Activated T-helper 2 cell treated with anti-CD3 and anti-CD28 coated beads, Interferon-gamma antibody, Interleukin-2, Interleukin-4, amounts not matched to agents 10 μg/mL and 5 μg/mL and 100 μg/mL, durations not matched to agents 14 hours and 24 hours and 36 hours (primary cell): ENCODE measurements around the gene CACNA2D1. TPM values are rescaled to one million over a fixed set of nuclear protein-coding genes. Genes with fewer than 3 reads are reported as not detected.

Source experiments
- DNase-seq: peaks from one replicate; pipeline ENCODE4 v3.0.0; 2021; ENCODE audit warnings: low spot score
- H3K27ac Mint-ChIP-seq: one replicate; pipeline ENCODE4 v1.8.0; 2021; ENCODE audit warnings: mixed read lengths
- H3K27me3 Mint-ChIP-seq: one replicate; pipeline ENCODE4 v1.8.0; 2021; ENCODE audit warnings: low read depth, mixed read lengths
- H3K36me3 Mint-ChIP-seq: one replicate; pipeline ENCODE4 v1.8.0; 2021; ENCODE audit warnings: low read depth, mixed read lengths
- H3K4me1 Mint-ChIP-seq: one replicate; pipeline ENCODE4 v1.8.0; 2021; ENCODE audit warnings: low read depth, mixed read lengths
- H3K4me3 Mint-ChIP-seq: one replicate; pipeline ENCODE4 v1.8.0; 2021; ENCODE audit warnings: low read depth, mild to moderate bottlenecking, moderate library complexity, mixed read lengths
- H3K9me3 Mint-ChIP-seq: one replicate; pipeline ENCODE4 v1.8.0; 2021; ENCODE audit warnings: mixed read lengths
- intact Hi-C: fragments of 100-400 bp; cut with micrococcal nuclease; formaldehyde crosslinking; loops from one replicate; pipeline ENCODE4 v1.15.1; 2023
- total RNA-seq: library from RNA; stranded (reverse); gene quantifications from 2 replicates; pipeline ENCODE4 v1.2.3, GENCODE V29; 2022

Gene CACNA2D1
- total RNA-seq, 1 donor from 2014 or later = not detected

- Mint-ChIP-seq H3K27me3 (no peaks in the 10 kb centered on the region), H3K4me3 (no peak overlapping the region), H3K36me3 (no peaks in the 10 kb centered on the region), H3K9me3 (peaks cover 4% of the 10 kb centered on the region), H3K27ac (no peak overlapping the region), H3K4me1 (no peaks in the 10 kb centered on the region)
- no peak for DNase-seq
- intact Hi-C loops = loop anchor here (10.0 kb wide), 1 partner anchor 61 kb away; no protein-coding TSS in a partner anchor
Measured at GRCh38 chr7:82375713-82376112, 67.9 kb downstream of the CACNA2D1 start.

- Mint-ChIP-seq H3K4me3 (no peak overlapping the region), H3K36me3 (no peaks in the 10 kb centered on the region), H3K4me1 (no peaks in the 10 kb centered on the region), H3K27me3 (no peaks in the 10 kb centered on the region), H3K9me3 (peaks cover 4% of the 10 kb centered on the region), H3K27ac (no peak overlapping the region)
- intact Hi-C loops = loop anchor here (10.0 kb wide), 1 partner anchor 60 kb away; no protein-coding TSS in a partner anchor
- no peak for DNase-seq
Measured at GRCh38 chr7:82375129-82375528, 68.4 kb downstream of the CACNA2D1 start.

GRCh38 chr7:82373926-82374635 lies 69.5 kb downstream of the CACNA2D1 start:
- Mint-ChIP-seq H3K27me3 (no peaks in the 10 kb centered on the region), H3K27ac (no peak overlapping the region), H3K4me3 (no peak overlapping the region), H3K4me1 (no peaks in the 10 kb centered on the region), H3K9me3 (peaks cover 4% of the 10 kb centered on the region), H3K36me3 (no peaks in the 10 kb centered on the region)
- DNase-seq = no peak
- intact Hi-C loops = loop anchor here (10.0 kb wide), 1 partner anchor 59 kb away; no protein-coding TSS in a partner anchor

GRCh38 chr7:82364671-82365070 lies 78.9 kb downstream of the CACNA2D1 start:
- Mint-ChIP-seq H3K36me3 (no peaks in the 10 kb centered on the region), H3K27me3 (no peaks in the 10 kb centered on the region), H3K27ac (no peak overlapping the region), H3K4me3 (no peak overlapping the region), H3K4me1 (no peaks in the 10 kb centered on the region), H3K9me3 (no peaks in the 10 kb centered on the region)
- intact Hi-C loops = no loop called here
- no peak for DNase-seq

GRCh38 chr7:82364048-82364447 lies 79.5 kb downstream of the CACNA2D1 start:
- Mint-ChIP-seq H3K9me3 (no peaks in the 10 kb centered on the region), H3K27ac (no peak overlapping the region), H3K36me3 (no peaks in the 10 kb centered on the region), H3K27me3 (no peaks in the 10 kb centered on the region), H3K4me1 (no peaks in the 10 kb centered on the region), H3K4me3 (no peak overlapping the region)
- no peak for DNase-seq
- intact Hi-C loops = no loop called here

- H3K27ac Mint-ChIP-seq = no peak overlapping the region
- no peaks in the 10 kb centered on the region for H3K9me3 Mint-ChIP-seq
- intact Hi-C loops = no loop called here
- no peaks in the 10 kb centered on the region for H3K36me3 Mint-ChIP-seq
- no peaks in the 10 kb centered on the region for H3K27me3 Mint-ChIP-seq
- H3K4me1 Mint-ChIP-seq = no peaks in the 10 kb centered on the region
- DNase-seq = no peak
- H3K4me3 Mint-ChIP-seq = no peak overlapping the region
Measured at GRCh38 chr7:82362129-82362706, 81.4 kb downstream of the CACNA2D1 start.

- Mint-ChIP-seq H3K36me3 (no peaks in the 10 kb centered on the region), H3K4me3 (no peak overlapping the region), H3K27me3 (no peaks in the 10 kb centered on the region), H3K9me3 (no peaks in the 10 kb centered on the region), H3K4me1 (no peaks in the 10 kb centered on the region), H3K27ac (no peak overlapping the region)
- intact Hi-C loops = no loop called here
- DNase-seq = no peak
Measured at GRCh38 chr7:82360591-82361368, 82.8 kb downstream of the CACNA2D1 start.

GRCh38 chr7:82359426-82359825 lies 84.2 kb downstream of the CACNA2D1 start:
- Mint-ChIP-seq H3K9me3 (no peaks in the 10 kb centered on the region), H3K4me1 (no peaks in the 10 kb centered on the region), H3K27ac (no peak overlapping the region), H3K4me3 (no peak overlapping the region), H3K36me3 (no peaks in the 10 kb centered on the region), H3K27me3 (no peaks in the 10 kb centered on the region)
- intact Hi-C loops = no loop called here
- no peak for DNase-seq

- Mint-ChIP-seq H3K4me3 (no peak overlapping the region), H3K9me3 (no peaks in the 10 kb centered on the region)
Measured at GRCh38 chr7:82358923-82359322, 84.7 kb downstream of the CACNA2D1 start.

GRCh38 chr7:82358009-82358578 lies 85.5 kb downstream of the CACNA2D1 start:
- intact Hi-C loops = no loop called here
- Mint-ChIP-seq H3K27me3 (no peaks in the 10 kb centered on the region), H3K4me1 (no peaks in the 10 kb centered on the region), H3K4me3 (no peak overlapping the region), H3K36me3 (no peaks in the 10 kb centered on the region), H3K27ac (no peak overlapping the region), H3K9me3 (no peaks in the 10 kb centered on the region)
- no peak for DNase-seq

More at GRCh38 chr7:82358923-82359322, 84.7 kb downstream of the CACNA2D1 start:
- no peaks in the 10 kb centered on the region for H3K27me3 Mint-ChIP-seq
- no peak overlapping the region for H3K27ac Mint-ChIP-seq
- H3K36me3 Mint-ChIP-seq = no peaks in the 10 kb centered on the region
- intact Hi-C loops = no loop called here
- DNase-seq = no peak
- H3K4me1 Mint-ChIP-seq = no peaks in the 10 kb centered on the region

- no peak for DNase-seq
- H3K9me3 Mint-ChIP-seq = no peaks in the 10 kb centered on the region
- H3K4me3 Mint-ChIP-seq = no peak overlapping the region
- intact Hi-C loops = no loop called here
- no peaks in the 10 kb centered on the region for H3K27me3 Mint-ChIP-seq
- no peak overlapping the region for H3K27ac Mint-ChIP-seq
- no peaks in the 10 kb centered on the region for H3K36me3 Mint-ChIP-seq
- no peaks in the 10 kb centered on the region for H3K4me1 Mint-ChIP-seq
Measured at GRCh38 chr7:82348251-82348650, 95.3 kb downstream of the CACNA2D1 start.

GRCh38 chr7:82347808-82348207 lies 95.8 kb downstream of the CACNA2D1 start:
- no peak overlapping the region for H3K4me3 Mint-ChIP-seq
- H3K36me3 Mint-ChIP-seq = no peaks in the 10 kb centered on the region
- H3K27me3 Mint-ChIP-seq = no peaks in the 10 kb centered on the region
- intact Hi-C loops = no loop called here
- no peak for DNase-seq
- no peaks in the 10 kb centered on the region for H3K4me1 Mint-ChIP-seq
- H3K27ac Mint-ChIP-seq = no peak overlapping the region
- no peaks in the 10 kb centered on the region for H3K9me3 Mint-ChIP-seq

- intact Hi-C loops = no loop called here
- no peak overlapping the region for H3K27ac Mint-ChIP-seq
- H3K27me3 Mint-ChIP-seq = no peaks in the 10 kb centered on the region
- no peaks in the 10 kb centered on the region for H3K9me3 Mint-ChIP-seq
- no peaks in the 10 kb centered on the region for H3K36me3 Mint-ChIP-seq
- H3K4me3 Mint-ChIP-seq = no peak overlapping the region
- no peaks in the 10 kb centered on the region for H3K4me1 Mint-ChIP-seq
- DNase-seq = no peak
Measured at GRCh38 chr7:82345886-82346285, 97.7 kb downstream of the CACNA2D1 start.
